Esophagus squamous epithelium (tissue), 5 donors: ENCODE data around the gene CXCL17. TPM values are rescaled to one million over a fixed set of nuclear protein-coding genes. Genes with fewer than 3 reads are reported as not detected.

Experiments used
- DNase-seq: peaks from one replicate; lab custom pipeline; 2025; lab: John Stamatoyannopoulos, UW
- H3K27ac ChIP-seq, 4 donors: fragments of 200-600 bp; sonication (generic); one replicate each; pipeline ENCODE4 v1.5.1; 2016 to 2019; ENCODE audit warnings: mild to moderate bottlenecking in 1 of 4
- H3K27me3 ChIP-seq, 4 donors: fragments of 200-600 bp; sonication (generic); 1 replicate in 3 of 4; 2 replicates in 1 of 4; pipeline versions ENCODE4 v1.5.1 to v1.6.0; 2017 to 2021; ENCODE audit warnings: antibody characterized with exemption in 1 of 4
- H3K36me3 ChIP-seq, 3 donors: fragments of 200-600 bp; sonication (generic); one replicate each; pipeline ENCODE4 v1.5.1; 2016 to 2019
- H3K4me1 ChIP-seq, 3 donors: fragments of 200-600 bp; sonication (generic); one replicate each; pipeline ENCODE4 v1.5.1; 2017 to 2019
- H3K4me3 ChIP-seq, 4 donors: fragments of 200-600 bp; sonication (generic); 1 replicate in 3 of 4; 2 replicates in 1 of 4; pipeline ENCODE4 v1.5.1; 2016 to 2019; ENCODE audit warnings: mild to moderate bottlenecking in 2 of 4, moderate library complexity in 1 of 4
- H3K9me3 ChIP-seq, 3 donors: fragments of 200-600 bp; sonication (generic); one replicate each; pipeline ENCODE4 v1.5.1; 2016 to 2019
- CTCF ChIP-seq, 6 experiments: fragments of 450-650 bp in 4 of 6; fragments of 200-600 bp in 2 of 6; sonication (generic) in 2 of 6; IDR thresholded peaks; one replicate each; pipeline ENCODE4 v1.5.1; 2016 to 2019; ENCODE audit warnings: antibody characterized with exemption in 6 of 6, mild to moderate bottlenecking in 4 of 6, moderate library complexity in 4 of 6
- POLR2A ChIP-seq, 4 donors: fragments of 450-650 bp; IDR thresholded peaks; one replicate each; pipeline ENCODE4 v1.6.1; 2017; ENCODE audit warnings: antibody characterized with exemption in 4 of 4, mild to moderate bottlenecking in 4 of 4, moderate library complexity in 3 of 4
- WGBS, 2 donors: methylation state at CpG; one replicate each; pipeline ENCODE4 v1.1.5; 2018; 5-methylcytosine and 5-hydroxymethylcytosine counted together
- intact Hi-C: fragments of 100-400 bp; cut with DNase I; formaldehyde crosslinking; loops from one replicate; pipeline ENCODE4 v1.15.0; 2022
- total RNA-seq, 4 donors: library from RNA; depleted of rRNA; stranded (reverse); fragments of >200 nt; gene quantifications; one replicate each; pipeline ENCODE4 v1.1.0, GENCODE V29; 2016
- donor health status: DM: yes; HTN: yes; CAD: no.

The CXCL17 gene
- total RNA-seq, 4 donors from 2014 or later: 19.3 to 97.7 (median 33.8) TPM

GRCh38 chr19:42443944-42444398 lies 1.2 kb upstream of the CXCL17 start:
- Histone ChIP-seq H3K4me3 (no peak overlapping the region), H3K27me3 (no peaks in the 10 kb centered on the region), H3K9me3 (no peaks in the 10 kb centered on the region), H3K27ac (peak overlapping the region; percentile 77 to 93 (median 90)), H3K36me3 (no peaks in the 10 kb centered on the region), H3K4me1 (peaks cover 0 to 97% (median 17%) of the 10 kb centered on the region in 3 donors)
- TF ChIP-seq CTCF (IDR thresholded peaks at IDR 0.05) (no peak), POLR2A (IDR thresholded peaks at IDR 0.05) (no peak)
- WGBS, 2 donors: 52 to 63% methylated on average over 4 of the region's 4 CpGs
- DNase-seq: no peak
- intact Hi-C loops: no loop called here

DNA sequence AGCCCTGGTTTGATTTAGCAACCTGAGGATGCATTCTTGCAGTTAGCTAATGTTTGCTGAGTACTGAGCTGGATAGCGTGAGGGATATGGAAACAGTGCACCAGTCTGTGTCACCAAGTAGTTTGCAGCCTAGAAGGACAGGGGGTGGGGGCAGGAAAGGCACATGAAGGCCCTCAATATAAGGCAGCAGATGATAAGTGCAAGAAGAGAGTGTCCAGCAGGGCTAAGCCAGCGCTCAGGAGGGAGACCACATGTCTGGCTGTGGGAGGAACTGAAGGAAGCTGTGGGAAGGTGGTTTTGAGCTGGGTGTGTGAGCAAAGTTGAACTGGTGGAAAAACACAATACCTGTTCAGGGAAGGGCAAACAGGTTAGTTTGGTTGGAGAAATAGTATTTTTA lies 1.7 kb downstream of the CXCL17 start:
- H3K4me1 ChIP-seq: peaks cover 0 to 75% (median 21%) of the 10 kb centered on the region in 3 donors
- intact Hi-C loops: no loop called here

GRCh38 chr19:42440357-42441048 lies 2.2 kb downstream of the CXCL17 start:
- DNase-seq: no peak
- no peaks in the 10 kb centered on the region for H3K27me3 ChIP-seq
- intact Hi-C loops: no loop called here
- peak overlapping the region; percentile 77 to 93 (median 90) for H3K27ac ChIP-seq
- H3K9me3 ChIP-seq: no peaks in the 10 kb centered on the region
- peak overlapping the region in 2 of 4 donors; percentile 4 to 10 for H3K4me3 ChIP-seq
- peaks cover 0 to 69% (median 21%) of the 10 kb centered on the region in 3 donors for H3K4me1 ChIP-seq
- H3K36me3 ChIP-seq: no peaks in the 10 kb centered on the region
- TF ChIP-seq CTCF (IDR thresholded peaks at IDR 0.05) (peak; percentile 82 to 95 (median 92)), POLR2A (IDR thresholded peaks at IDR 0.05) (no peak)
- 13 to 24% methylated on average over 14 to 16 of the region's 16 CpGs for WGBS, 2 donors

More for the DNA sequence above, 1.7 kb downstream of the CXCL17 start:
- Histone ChIP-seq H3K4me3 (peak overlapping the region in 2 of 4 donors; percentile 4 to 16), H3K27me3 (no peaks in the 10 kb centered on the region), H3K36me3 (no peaks in the 10 kb centered on the region), H3K27ac (peak overlapping the region; percentile 77 to 93 (median 90)), H3K9me3 (no peaks in the 10 kb centered on the region)
- WGBS, 2 donors: 13 to 58% methylated on average over 1 to 2 of the region's 2 CpGs
- TF ChIP-seq POLR2A (IDR thresholded peaks at IDR 0.05) (peak in 1 of 4 donors; percentile 22), CTCF (IDR thresholded peaks at IDR 0.05) (peak in 2 of 6 experiments; percentile 5 to 15)
- DNase-seq: no peak

DNA sequence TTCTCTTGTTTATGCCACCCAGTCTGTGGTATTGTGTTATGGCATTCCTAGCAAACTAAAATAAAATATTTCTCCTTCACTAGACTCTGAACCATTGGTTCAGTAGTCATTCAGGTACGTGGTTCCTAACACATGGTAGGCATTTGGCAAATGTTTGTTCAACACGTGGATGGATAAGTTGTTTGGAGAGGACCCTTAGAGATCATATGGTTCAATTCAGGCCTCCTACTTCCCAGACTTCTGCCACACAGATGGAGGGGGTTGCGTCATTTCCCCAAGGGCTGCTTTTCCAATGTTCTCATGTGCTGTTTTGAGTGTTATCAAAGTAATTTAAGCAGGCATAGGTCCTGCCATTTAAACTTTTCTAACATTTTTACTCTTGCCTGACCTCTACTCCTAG lies 6.7 kb downstream of the CXCL17 start:
- TF ChIP-seq POLR2A (IDR thresholded peaks at IDR 0.05): no peak
- no peak for TF ChIP-seq CTCF (IDR thresholded peaks at IDR 0.05)
- no peak for DNase-seq
- 65 to 74% methylated on average over 3 of the region's 3 CpGs for WGBS, 2 donors
- Histone ChIP-seq H3K4me1 (peaks cover 0 to 42% (median 18%) of the 10 kb centered on the region in 3 donors), H3K4me3 (no peak overlapping the region), H3K36me3 (no peaks in the 10 kb centered on the region), H3K27me3 (no peaks in the 10 kb centered on the region), H3K9me3 (no peaks in the 10 kb centered on the region), H3K27ac (no peak overlapping the region)
- intact Hi-C loops: no loop called here

DNA sequence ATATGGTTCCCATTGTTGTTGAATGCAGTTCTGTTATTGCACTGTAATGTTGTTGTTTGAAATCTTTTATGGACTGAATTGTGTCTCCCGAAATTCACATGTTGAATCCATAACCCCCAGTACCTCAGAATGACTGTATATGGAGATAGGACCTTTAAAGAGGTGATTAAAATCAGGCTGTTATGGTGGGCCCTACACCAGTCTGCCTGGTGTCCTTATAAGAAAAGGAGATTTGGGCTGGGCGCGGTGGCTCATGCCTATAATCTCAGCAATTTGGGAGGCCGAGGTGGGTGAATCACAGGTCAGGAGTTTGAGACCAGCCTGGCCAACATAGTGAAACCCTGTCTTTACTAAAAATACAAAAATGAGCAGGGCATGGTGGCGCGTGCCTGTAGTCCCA lies 7.4 kb downstream of the CXCL17 start:
- no peak for DNase-seq
- TF ChIP-seq CTCF (IDR thresholded peaks at IDR 0.05): no peak
- TF ChIP-seq POLR2A (IDR thresholded peaks at IDR 0.05): no peak
- Histone ChIP-seq H3K9me3 (no peaks in the 10 kb centered on the region), H3K4me1 (peaks cover 0 to 35% (median 11%) of the 10 kb centered on the region in 3 donors), H3K36me3 (peaks cover 0 to 2% (median 0%) of the 10 kb centered on the region in 3 donors), H3K27me3 (no peaks in the 10 kb centered on the region), H3K27ac (no peak overlapping the region), H3K4me3 (no peak overlapping the region)
- intact Hi-C loops: no loop called here
- 88 to 93% methylated on average over 6 of the region's 6 CpGs for WGBS, 2 donors
